ENCODE results near the gene TAS1R1. TPM values are rescaled to one million over a fixed set of nuclear protein-coding genes. Genes with fewer than 3 reads are reported as not detected.
A peak's percentile ranks its signal among the peaks of the same experiment; 100 is the strongest.

The TAS1R1 gene
- polyA plus RNA-seq, 2 of the 4 experiments (the other 2 are of a cell fraction) = not detected

GRCh38 chr1:6508154-6508815 lies 46.8 kb upstream of the TAS1R1 start (continued):
- no peak for TF ChIP-seq CTCF (IDR thresholded peaks at IDR 0.05)
- TF ChIP-seq POLR2A (IDR thresholded peaks at IDR 0.05; ENCODE audit: low read length) = no peak

DNA sequence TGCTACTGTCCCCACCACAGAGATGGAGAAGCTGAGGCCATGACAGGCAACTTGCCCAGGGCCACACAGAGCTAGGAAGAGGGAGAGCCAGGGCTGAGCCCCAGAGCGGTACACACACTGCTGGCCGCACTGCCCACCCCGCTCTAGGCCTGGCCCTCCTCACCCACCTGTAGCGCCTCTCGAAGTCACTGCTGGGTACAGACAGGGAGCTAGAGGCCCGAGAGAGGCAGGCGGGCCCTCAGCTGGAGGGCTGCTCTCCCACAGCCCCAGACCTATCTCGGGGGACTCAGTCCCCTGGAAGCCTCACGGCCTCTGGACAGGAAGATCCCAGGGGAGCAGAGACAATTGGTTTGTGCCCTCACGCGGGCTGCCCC lies 46.3 kb upstream of the TAS1R1 start:
- H3K4me1 ChIP-seq = no peaks in the 10 kb centered on the region
- peak in 1 of 2 experiments; percentile 12; a peak in 1 of 6 replicates for ATAC-seq
- no peak overlapping the region for H3K4me3 ChIP-seq
- WGBS (ENCODE audit: missing lambda C conversion rate) = no CpG with 5 or more reads among the region's 11 CpGs
- TF ChIP-seq CTCF (IDR thresholded peaks at IDR 0.05) (no peak), ZFP36 (IDR thresholded peaks at IDR 0.05; ENCODE audit: borderline replicate concordance, partially characterized antibody) (no peak), REST (IDR thresholded peaks at IDR 0.05) (no peak), FOXS1 (CRISPR knock-in tag; IDR thresholded peaks at IDR 0.05) (no peak), RAD21 (conservative IDR thresholded peaks at IDR 0.05 in 1 of 2, IDR thresholded peaks at IDR 0.05 in 1 of 2) (no peak), JUN (IDR thresholded peaks at IDR 0.05) (no peak), PBX3 (IDR thresholded peaks at IDR 0.05) (no peak), EHMT2 (IDR thresholded peaks at IDR 0.05; ENCODE audit: low read depth) (no peak), NR3C1 (IDR thresholded peaks at IDR 0.05) (no peak), USF2 (IDR thresholded peaks at IDR 0.05) (no peak), EHF (CRISPR knock-in tag; IDR thresholded peaks at IDR 0.05) (no peak)
- TF ChIP-seq, protein P1, sequence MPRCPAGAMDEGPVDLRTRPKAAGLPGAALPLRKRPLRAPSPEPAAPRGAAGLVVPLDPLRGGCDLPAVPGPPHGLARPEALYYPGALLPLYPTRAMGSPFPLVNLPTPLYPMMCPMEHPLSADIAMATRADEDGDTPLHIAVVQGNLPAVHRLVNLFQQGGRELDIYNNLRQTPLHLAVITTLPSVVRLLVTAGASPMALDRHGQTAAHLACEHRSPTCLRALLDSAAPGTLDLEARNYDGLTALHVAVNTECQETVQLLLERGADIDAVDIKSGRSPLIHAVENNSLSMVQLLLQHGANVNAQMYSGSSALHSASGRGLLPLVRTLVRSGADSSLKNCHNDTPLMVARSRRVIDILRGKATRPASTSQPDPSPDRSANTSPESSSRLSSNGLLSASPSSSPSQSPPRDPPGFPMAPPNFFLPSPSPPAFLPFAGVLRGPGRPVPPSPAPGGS (IDR thresholded peaks at IDR 0.05) = no peak
- TF ChIP-seq, protein P2, sequence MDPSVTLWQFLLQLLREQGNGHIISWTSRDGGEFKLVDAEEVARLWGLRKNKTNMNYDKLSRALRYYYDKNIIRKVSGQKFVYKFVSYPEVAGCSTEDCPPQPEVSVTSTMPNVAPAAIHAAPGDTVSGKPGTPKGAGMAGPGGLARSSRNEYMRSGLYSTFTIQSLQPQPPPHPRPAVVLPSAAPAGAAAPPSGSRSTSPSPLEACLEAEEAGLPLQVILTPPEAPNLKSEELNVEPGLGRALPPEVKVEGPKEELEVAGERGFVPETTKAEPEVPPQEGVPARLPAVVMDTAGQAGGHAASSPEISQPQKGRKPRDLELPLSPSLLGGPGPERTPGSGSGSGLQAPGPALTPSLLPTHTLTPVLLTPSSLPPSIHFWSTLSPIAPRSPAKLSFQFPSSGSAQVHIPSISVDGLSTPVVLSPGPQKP (IDR thresholded peaks at IDR 0.05; ENCODE audit: low read depth, low read length) = no peak
- no peak for DNase-seq (ENCODE audit: low read depth in 1 of 2, low spot score in 1 of 2)
- no peak overlapping the region for H3K27ac ChIP-seq
- ChIA-PET CTCF (interaction anchor here (1.4 to 1.5 kb wide), 2 partner anchors 15 to 19 kb away, joined by 3 to 6 read pairs; no protein-coding TSS in a partner anchor), POLR2A (no interaction called here)
- FAIRE-seq = no peak
- H3K9me3 ChIP-seq = no peaks in the 10 kb centered on the region
- H3K4me2 ChIP-seq = no peak overlapping the region

All from A549 (cell line).